ENCODE measurements around the gene PATL2.

The PATL2 gene

GRCh38 chr15:44715142-44715796 lies 4.1 kb upstream of the PATL2 start:
- Histone ChIP-seq H3K27me3 (replicated peaks) (no peaks in the 10 kb centered on the region), H3K4me3 (ENCODE audit: low read depth, low read length) (no peak overlapping the region), H3K27ac (no peak overlapping the region), H3K36me3 (replicated peaks) (peaks cover 42% of the 10 kb centered on the region)
- DNase-seq, result no peak
- in situ Hi-C loops (cut with HindIII; ENCODE audit: low pct_ligation_motif_present, low sequenced_read_pairs), result no loop called here
- no peak for TF ChIP-seq CTCF (IDR thresholded peaks at IDR 0.05; ENCODE audit: low read depth, low read length, missing control alignments)

- Histone ChIP-seq H3K27ac (no peak overlapping the region), H3K36me3 (replicated peaks) (peaks cover 38% of the 10 kb centered on the region), H3K4me3 (ENCODE audit: low read depth, low read length) (peak overlapping the region; percentile 99), H3K27me3 (replicated peaks) (no peaks in the 10 kb centered on the region)
- in situ Hi-C loops (cut with HindIII; ENCODE audit: low pct_ligation_motif_present, low sequenced_read_pairs), result no loop called here
- TF ChIP-seq CTCF (IDR thresholded peaks at IDR 0.05; ENCODE audit: low read depth, low read length, missing control alignments), result peak; percentile 36
- DNase-seq, result no peak
These were observed 2.2 kb upstream of the PATL2 start for GRCh38 chr15:44713006-44713966.

GRCh38 chr15:44712346-44713005 lies 1.4 kb upstream of the PATL2 start:
- peaks cover 30% of the 10 kb centered on the region for H3K36me3 ChIP-seq (replicated peaks)

GRCh38 chr15:44711743-44712345 lies 721 bp upstream of the PATL2 start:
- no peaks in the 10 kb centered on the region for H3K27me3 ChIP-seq (replicated peaks)
- DNase-seq, result no peak
- peak overlapping the region; percentile 99 for H3K4me3 ChIP-seq (ENCODE audit: low read depth, low read length)
- in situ Hi-C loops (cut with HindIII; ENCODE audit: low pct_ligation_motif_present, low sequenced_read_pairs), result no loop called here
- no peak for TF ChIP-seq CTCF (IDR thresholded peaks at IDR 0.05; ENCODE audit: low read depth, low read length, missing control alignments)
- H3K36me3 ChIP-seq (replicated peaks), result peaks cover 23% of the 10 kb centered on the region
- peak overlapping the region; percentile 93 for H3K27ac ChIP-seq

More at GRCh38 chr15:44712346-44713005, 1.4 kb upstream of the PATL2 start:
- in situ Hi-C loops (cut with HindIII; ENCODE audit: low pct_ligation_motif_present, low sequenced_read_pairs), result no loop called here
- H3K4me3 ChIP-seq (ENCODE audit: low read depth, low read length), result peak overlapping the region; percentile 99
- H3K27me3 ChIP-seq (replicated peaks), result no peaks in the 10 kb centered on the region
- peak; percentile 85 for DNase-seq
- no peak for TF ChIP-seq CTCF (IDR thresholded peaks at IDR 0.05; ENCODE audit: low read depth, low read length, missing control alignments)
- H3K27ac ChIP-seq, result peak overlapping the region; percentile 93

GRCh38 chr15:44710236-44711095 lies 657 bp downstream of the PATL2 start:
- no peaks in the 10 kb centered on the region for H3K27me3 ChIP-seq (replicated peaks)
- in situ Hi-C loops (cut with HindIII; ENCODE audit: low pct_ligation_motif_present, low sequenced_read_pairs), result no loop called here
- DNase-seq, result peak; percentile 45
- TF ChIP-seq CTCF (IDR thresholded peaks at IDR 0.05; ENCODE audit: low read depth, low read length, missing control alignments), result peak; percentile 60
- peak overlapping the region; percentile 93 for H3K27ac ChIP-seq
- H3K4me3 ChIP-seq (ENCODE audit: low read depth, low read length), result peak overlapping the region; percentile 99
- peaks cover 10% of the 10 kb centered on the region for H3K36me3 ChIP-seq (replicated peaks)
